Effector memory CD8-positive, alpha-beta T cell (primary cell): Measurements from ENCODE around the gene ARFGAP2.
"Not testable (repeated sequence)": the region's sequence is repeated elsewhere in the genome, so short reads cannot be mapped to it uniquely, and the experiment has no call there.

Experiments
- ATAC-seq: fragments of 150-1000 bp; cut with Tn5 transposase; replicated peaks from 2 replicates; pipeline ENCODE4 v1.10.0; 2021; ENCODE audit warnings: mild to moderate bottlenecking, moderate library complexity
- DNase-seq, 3 experiments: peaks; one replicate each; pipeline ENCODE4 v3.0.0; 2021
- H3K27ac Mint-ChIP-seq, 2 donors: one replicate each; pipeline ENCODE4 v1.8.0; 2022; ENCODE audit warnings: mild to moderate bottlenecking in 2 of 2, mixed read lengths in 2 of 2, moderate library complexity in 2 of 2
- H3K27me3 Mint-ChIP-seq, 2 donors: one replicate each; pipeline ENCODE4 v1.8.0; 2022; ENCODE audit warnings: mixed read lengths in 2 of 2
- H3K36me3 Mint-ChIP-seq: one replicate; pipeline ENCODE4 v1.8.0; 2022; ENCODE audit warnings: mild to moderate bottlenecking, moderate library complexity, mixed read lengths; ENCODE audit not compliant: insufficient read depth
- H3K4me1 Mint-ChIP-seq, 2 donors: one replicate each; pipeline ENCODE4 v1.8.0; 2022; ENCODE audit warnings: low read depth in 2 of 2, mixed read lengths in 2 of 2
- H3K4me3 Mint-ChIP-seq, 2 donors: one replicate each; pipeline ENCODE4 v1.8.0; 2022; ENCODE audit warnings: mild to moderate bottlenecking in 2 of 2, mixed read lengths in 2 of 2, moderate library complexity in 2 of 2
- H3K9me3 Mint-ChIP-seq, 2 donors: one replicate each; pipeline ENCODE4 v1.8.0; 2022; ENCODE audit warnings: mixed read lengths in 2 of 2

ARFGAP2 gene

DNA sequence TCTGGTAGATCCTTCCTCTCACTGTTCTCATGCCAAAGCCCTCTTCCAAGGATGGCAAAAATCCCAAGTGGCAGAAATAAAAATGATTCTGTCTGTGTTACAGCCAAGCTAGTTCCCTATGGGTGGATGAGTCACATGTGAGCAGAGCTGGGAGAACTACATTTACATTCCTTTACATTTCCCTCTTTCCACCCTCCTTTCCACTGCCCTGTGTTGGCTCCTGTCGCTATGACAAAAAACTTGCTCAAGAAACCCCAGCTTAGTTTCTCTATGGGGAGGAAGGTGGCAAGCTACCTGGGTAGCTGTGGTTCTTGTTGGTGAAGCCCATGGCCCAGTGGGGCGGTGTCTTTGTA, 27.9 kb upstream of the ARFGAP2 start:
- Mint-ChIP-seq H3K9me3 (no peaks in the 10 kb centered on the region), H3K4me3 (no peak overlapping the region), H3K27ac (no peak overlapping the region), H3K27me3 (no peaks in the 10 kb centered on the region), H3K4me1 (no peaks in the 10 kb centered on the region), H3K36me3 (peaks cover 3% of the 10 kb centered on the region)
- DNase-seq (no peak), ATAC-seq (no peak)

DNA sequence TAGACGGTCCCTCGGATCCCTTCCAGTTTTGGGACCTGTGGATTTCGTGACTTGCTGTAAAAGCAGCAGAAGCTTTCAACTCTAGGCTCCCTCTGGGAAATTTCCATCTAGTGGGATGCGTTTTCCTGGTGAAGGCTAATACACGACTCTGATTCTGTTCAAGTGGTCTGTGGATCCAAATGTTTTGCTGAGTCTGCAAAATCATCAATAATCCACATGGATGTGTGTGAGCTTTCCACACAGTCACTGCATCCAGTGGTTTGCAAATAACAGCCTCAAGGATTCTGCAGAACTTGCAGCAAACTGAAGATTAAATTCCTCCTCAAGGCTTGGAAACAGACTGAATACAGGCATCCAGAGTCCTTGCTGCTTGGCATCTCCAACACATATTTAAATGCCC, 25.9 kb upstream of the ARFGAP2 start:
- H3K4me3 Mint-ChIP-seq: no peak overlapping the region
- DNase-seq (no peak), ATAC-seq (no peak)
- H3K9me3 Mint-ChIP-seq: no peaks in the 10 kb centered on the region
- no peak overlapping the region for H3K27ac Mint-ChIP-seq
- peaks cover 3% of the 10 kb centered on the region for H3K36me3 Mint-ChIP-seq
- H3K4me1 Mint-ChIP-seq: no peaks in the 10 kb centered on the region
- H3K27me3 Mint-ChIP-seq: peaks cover 0 to 7% of the 10 kb centered on the region in 2 donors

DNA sequence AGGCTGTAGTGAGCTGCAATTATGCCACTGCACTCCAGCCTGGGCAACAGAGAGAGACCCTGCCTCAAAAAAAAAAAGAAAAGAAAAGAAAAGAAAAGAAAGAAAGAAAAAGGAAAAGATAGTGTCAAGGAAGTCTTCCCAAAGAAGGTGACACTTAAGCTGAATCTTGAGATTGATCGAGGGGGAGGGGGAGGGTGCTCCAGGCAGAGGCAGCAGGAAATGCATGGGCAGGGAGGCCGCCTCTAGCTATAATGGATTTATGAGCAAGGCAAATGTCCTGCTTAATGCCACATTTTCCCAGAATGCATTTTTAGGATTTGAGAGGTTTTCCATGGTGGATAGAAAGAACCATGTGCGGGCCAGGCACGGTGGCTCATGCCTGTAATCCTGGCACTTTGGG, 24.3 kb upstream of the ARFGAP2 start:
- H3K4me1 Mint-ChIP-seq: no peaks in the 10 kb centered on the region
- peaks cover 3% of the 10 kb centered on the region for H3K36me3 Mint-ChIP-seq
- no peak overlapping the region for H3K4me3 Mint-ChIP-seq
- peaks cover 7 to 9% of the 10 kb centered on the region in 2 donors for H3K27me3 Mint-ChIP-seq
- H3K9me3 Mint-ChIP-seq: no peaks in the 10 kb centered on the region
- no peak overlapping the region for H3K27ac Mint-ChIP-seq
- ATAC-seq (no peak), DNase-seq (no peak)

DNA sequence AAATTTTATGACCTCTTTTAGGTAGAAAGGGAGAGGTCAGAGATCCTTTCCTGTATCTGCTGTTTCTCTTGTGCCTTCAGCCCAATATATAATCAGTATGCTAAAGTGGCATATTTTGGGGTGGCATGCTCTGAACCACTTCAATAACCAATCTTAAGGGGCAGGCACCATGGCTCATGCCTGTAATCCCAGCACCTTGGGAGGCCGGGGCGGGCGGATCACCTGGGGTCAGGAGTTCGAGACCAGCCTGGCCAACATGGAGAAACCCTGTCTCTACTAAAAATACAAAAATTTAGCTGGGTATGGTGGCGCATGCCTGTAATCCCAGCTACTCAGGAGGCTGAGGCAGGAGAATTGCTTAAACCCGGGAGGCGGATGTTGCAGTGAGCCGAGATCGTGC, 21.5 kb upstream of the ARFGAP2 start:
- H3K36me3 Mint-ChIP-seq, DNase-seq, H3K9me3 Mint-ChIP-seq, ATAC-seq, H3K4me3 Mint-ChIP-seq, H3K4me1 Mint-ChIP-seq: not testable (repeated sequence)
- Mint-ChIP-seq H3K27ac (peak overlapping the region in 1 of 2 donors; percentile 51), H3K27me3 (peaks cover 7 to 27% of the 10 kb centered on the region in 2 donors)

DNA sequence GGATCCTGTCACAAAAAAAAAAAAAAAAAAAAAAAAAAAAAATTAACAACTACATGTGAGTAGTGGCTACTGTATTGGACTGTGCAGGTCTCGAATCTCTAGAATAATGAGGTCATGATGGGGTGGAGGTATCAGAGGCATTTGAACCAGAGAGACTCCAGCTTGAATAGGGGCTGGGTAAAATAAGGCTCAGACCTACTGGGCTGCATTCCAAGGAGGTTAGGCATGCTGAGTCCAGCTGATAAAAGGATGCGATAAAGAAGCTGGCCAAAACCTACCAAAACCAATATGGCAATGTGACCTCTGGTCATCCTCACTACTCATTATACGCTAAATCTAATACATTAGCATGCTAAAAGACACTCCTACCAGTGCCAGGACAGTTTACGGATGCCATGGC, 15.4 kb upstream of the ARFGAP2 start:
- Mint-ChIP-seq H3K4me3 (no peak overlapping the region), H3K27me3 (peaks cover 6 to 53% of the 10 kb centered on the region in 2 donors), H3K4me1 (peaks cover 1 to 2% of the 10 kb centered on the region in 2 donors)

DNA sequence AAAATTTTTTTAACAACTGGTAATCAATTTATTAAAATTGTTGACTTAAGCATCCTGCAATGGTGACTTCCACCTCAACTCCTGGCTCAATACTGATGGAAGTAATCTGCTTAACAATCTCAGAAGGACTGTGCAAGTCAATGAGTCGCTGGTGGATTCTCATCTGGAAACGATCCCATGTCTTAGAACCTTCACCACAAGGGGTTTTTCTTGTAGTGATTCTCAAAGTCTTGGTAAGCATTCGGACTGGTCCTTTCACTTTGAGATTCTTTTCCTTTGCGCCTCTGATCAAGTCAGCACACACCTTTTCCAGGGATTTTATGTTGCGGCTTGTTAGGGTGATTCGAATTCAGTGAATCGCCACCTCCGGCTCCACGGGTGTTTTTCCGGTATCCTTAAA, 14.5 kb upstream of the ARFGAP2 start:
- H3K9me3 Mint-ChIP-seq, ATAC-seq, H3K27ac Mint-ChIP-seq, H3K4me1 Mint-ChIP-seq, H3K4me3 Mint-ChIP-seq, DNase-seq, H3K36me3 Mint-ChIP-seq: not testable (repeated sequence)
- peaks cover 6 to 52% of the 10 kb centered on the region in 2 donors for H3K27me3 Mint-ChIP-seq

More for the DNA sequence above, 15.4 kb upstream of the ARFGAP2 start:
- Mint-ChIP-seq H3K36me3 (peaks cover 2% of the 10 kb centered on the region), H3K27ac (no peak overlapping the region), H3K9me3 (no peaks in the 10 kb centered on the region)
- ATAC-seq (no peak), DNase-seq (no peak)

DNA sequence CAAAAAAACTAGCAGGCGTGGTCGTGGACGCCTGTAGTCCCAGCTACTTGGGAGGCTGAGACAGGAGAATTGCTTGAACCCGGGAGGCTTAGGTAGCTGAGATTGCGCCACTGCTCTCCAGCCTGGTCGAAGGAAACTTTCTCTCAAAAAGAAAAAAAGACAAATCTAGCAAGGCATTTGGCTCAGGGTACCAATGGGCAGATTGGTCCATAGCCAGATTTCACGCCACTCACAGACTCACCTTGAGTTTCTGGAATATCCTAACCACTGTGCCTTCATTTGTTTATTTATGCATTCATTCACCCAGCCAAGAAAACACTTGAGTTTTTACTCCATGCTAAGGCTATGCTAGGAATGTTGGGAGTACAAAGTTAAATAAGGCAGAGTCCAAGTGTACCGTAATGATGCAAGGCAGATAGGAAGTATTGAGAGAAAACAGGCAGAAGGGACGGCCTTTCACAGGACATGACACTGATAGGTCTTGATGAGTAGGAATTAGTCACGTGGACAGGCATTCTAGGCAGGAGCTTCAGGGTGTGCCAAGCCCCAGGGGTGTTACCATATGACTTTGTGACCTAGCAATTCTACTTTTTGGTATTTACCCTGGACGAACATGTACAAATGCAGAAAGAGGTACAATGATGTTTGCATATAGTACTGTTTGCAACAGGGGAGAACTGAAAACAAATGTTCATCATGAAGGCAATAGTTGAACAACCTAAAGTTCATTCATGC, 12.6 kb upstream of the ARFGAP2 start:
- Mint-ChIP-seq H3K36me3 (peaks cover 7% of the 10 kb centered on the region), H3K4me3 (no peak overlapping the region), H3K4me1 (peaks cover 4% of the 10 kb centered on the region in 2 donors), H3K9me3 (no peaks in the 10 kb centered on the region), H3K27ac (no peak overlapping the region), H3K27me3 (peaks cover 12 to 39% of the 10 kb centered on the region in 2 donors)
- no peak for DNase-seq
- no peak for ATAC-seq

DNA sequence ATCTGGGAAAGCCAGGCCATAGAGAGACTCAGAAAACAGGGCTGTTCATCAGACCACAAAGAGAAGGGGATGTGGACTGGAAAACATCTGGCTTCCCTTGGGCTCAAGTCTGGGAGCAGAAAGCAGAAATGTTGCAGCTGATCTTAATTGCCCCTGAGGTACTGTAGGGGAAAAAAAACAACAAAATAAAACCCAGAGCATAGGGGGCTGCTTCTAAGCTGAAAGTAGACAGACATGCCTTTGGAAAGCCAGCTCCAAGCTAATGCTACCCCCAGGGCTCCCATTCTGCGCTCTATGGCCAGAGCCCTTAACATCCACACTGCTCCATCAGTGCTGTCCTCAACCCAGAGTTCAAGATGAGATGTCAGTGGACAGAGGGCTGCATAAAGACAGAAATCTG, 11.6 kb upstream of the ARFGAP2 start:
- H3K9me3 Mint-ChIP-seq: no peaks in the 10 kb centered on the region
- H3K4me1 Mint-ChIP-seq: peaks cover 4% of the 10 kb centered on the region in 2 donors
- no peak overlapping the region for H3K27ac Mint-ChIP-seq
- ATAC-seq: no peak
- H3K27me3 Mint-ChIP-seq: peaks cover 22 to 49% of the 10 kb centered on the region in 2 donors
- H3K4me3 Mint-ChIP-seq: no peak overlapping the region
- no peak for DNase-seq
- peaks cover 7% of the 10 kb centered on the region for H3K36me3 Mint-ChIP-seq

DNA sequence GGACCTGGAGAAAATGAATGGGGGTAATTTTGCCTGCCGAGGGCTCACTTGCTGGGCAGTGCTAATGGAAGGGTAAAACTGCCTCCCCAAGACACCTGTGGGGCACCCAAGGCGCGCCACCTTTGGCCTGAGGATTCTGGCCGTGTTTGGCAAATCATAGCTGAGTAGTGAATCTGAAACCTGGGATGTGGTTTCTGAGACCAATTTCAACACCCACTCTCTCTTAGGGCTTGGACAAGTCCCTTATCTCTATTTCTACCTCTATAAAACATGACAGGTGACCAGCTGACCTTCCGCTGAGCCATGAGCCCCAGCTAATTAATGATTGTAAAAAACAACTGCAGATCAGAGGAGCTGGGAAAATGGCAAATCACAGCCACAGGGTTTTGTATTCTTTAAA, 11.0 kb upstream of the ARFGAP2 start:
- DNase-seq (no peak), ATAC-seq (no peak)
- Mint-ChIP-seq H3K9me3 (no peaks in the 10 kb centered on the region), H3K36me3 (peaks cover 7% of the 10 kb centered on the region), H3K4me3 (peak overlapping the region; percentile 6 to 74), H3K27me3 (peaks cover 23 to 53% of the 10 kb centered on the region in 2 donors), H3K4me1 (peaks cover 4% of the 10 kb centered on the region in 2 donors), H3K27ac (no peak overlapping the region)

DNA sequence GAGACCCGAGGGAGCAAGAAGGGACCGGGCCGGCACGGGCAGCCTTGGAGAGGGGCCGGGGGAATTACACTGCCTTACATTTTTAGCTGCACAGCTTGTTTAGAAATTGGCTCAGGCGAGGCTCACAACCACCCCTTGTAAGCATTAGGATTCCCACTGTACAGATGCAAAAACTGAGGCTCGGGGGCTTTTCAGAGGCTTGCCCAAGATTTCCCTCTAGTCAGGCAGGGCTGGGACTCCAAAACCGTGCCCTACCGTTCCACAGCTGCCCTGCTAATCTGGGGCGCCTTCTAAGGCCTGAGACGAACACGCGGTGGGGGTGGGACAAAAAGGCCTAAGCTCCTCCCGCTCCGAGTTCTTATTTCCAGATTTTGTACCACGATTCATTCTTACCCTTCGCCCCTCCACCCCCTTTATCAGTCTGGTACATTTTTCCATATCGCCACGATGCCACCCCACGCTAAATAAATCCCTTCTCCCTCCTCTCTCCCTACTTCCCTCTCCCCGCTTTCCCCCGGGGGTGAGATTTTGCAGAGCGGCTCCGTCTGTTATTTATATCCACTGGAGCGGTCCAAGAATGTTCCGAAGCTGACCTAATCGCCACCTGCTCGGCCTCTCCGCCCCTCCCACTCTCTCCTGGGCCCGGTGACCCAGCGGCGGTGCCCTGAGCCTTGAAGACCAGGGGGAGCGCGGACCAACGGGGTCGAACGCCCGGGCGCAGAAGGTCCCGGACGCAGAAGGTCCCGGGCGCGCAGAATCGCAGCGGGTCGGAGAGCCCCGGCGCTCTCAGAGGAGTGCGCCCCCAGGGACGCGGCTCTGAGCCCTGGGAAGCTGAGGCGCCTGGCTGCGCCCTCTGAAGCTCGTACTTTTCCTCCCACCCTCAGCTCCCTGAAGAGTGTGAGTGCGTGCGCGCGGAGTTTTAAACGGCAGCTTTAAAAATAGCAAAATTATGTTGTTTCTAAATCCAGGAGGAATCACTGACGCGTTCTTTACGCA, 10.3 kb upstream of the ARFGAP2 start:
- H3K9me3 Mint-ChIP-seq: no peaks in the 10 kb centered on the region
- H3K4me3 Mint-ChIP-seq: peak overlapping the region; percentile 74 to 77
- DNase-seq (peak; percentile 29 to 36 (median 35)), ATAC-seq (peak; percentile 69)
- peaks cover 7% of the 10 kb centered on the region for H3K36me3 Mint-ChIP-seq
- peaks cover 4% of the 10 kb centered on the region in 2 donors for H3K4me1 Mint-ChIP-seq
- no peak overlapping the region for H3K27ac Mint-ChIP-seq
- peaks cover 23 to 59% of the 10 kb centered on the region in 2 donors for H3K27me3 Mint-ChIP-seq

DNA sequence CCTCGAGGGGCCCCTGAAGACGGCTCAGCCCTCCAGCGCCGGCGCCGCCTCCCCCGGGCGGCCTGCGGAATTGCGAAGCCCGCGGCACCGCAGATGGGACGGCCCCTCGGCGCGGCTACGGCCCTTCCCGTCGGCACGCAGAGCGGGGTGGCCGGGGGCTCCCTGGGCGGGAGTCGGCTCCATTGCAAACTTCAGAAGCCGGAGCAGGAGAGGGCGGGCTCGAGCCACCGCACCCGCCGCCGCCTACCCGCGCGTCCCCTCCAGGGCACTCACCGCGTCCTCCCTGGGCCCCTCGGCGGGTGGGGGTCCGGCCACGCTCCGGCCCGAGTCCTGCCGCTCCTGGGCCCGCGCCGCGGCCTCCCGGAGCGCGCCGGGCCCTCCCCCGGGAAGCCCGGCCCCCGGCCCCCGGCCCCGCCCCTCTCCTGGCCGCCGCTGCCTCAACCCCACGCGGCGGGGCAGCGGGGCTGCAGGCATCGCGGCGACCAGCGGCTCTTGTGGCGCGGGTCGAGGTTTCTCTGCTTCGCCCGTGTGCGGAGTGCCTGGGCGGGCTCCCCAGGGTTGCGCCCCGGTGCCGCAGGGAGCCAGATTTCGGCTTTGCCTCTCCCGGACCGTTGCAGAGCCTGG, 9.5 kb upstream of the ARFGAP2 start, which contains the start of gene PACSIN3:
Gene PACSIN3, minus strand, starts transcription at position 359 of the 624 bp plus-strand sequence. CDS start 3,707 bp downstream, outside the sequence.
- DNase-seq (peak in 1 of 3 experiments; percentile 21), ATAC-seq (peak; percentile 74)
- no peaks in the 10 kb centered on the region for H3K9me3 Mint-ChIP-seq
- H3K4me1 Mint-ChIP-seq: peaks cover 4% of the 10 kb centered on the region in 2 donors
- peaks cover 23 to 52% of the 10 kb centered on the region in 2 donors for H3K27me3 Mint-ChIP-seq
- no peak within 1 kb of the TSS for H3K27ac Mint-ChIP-seq
- H3K4me3 Mint-ChIP-seq: peak within 1 kb of the TSS; percentile 74 to 77
- H3K36me3 Mint-ChIP-seq: peaks cover 7% of the 10 kb centered on the region

DNA sequence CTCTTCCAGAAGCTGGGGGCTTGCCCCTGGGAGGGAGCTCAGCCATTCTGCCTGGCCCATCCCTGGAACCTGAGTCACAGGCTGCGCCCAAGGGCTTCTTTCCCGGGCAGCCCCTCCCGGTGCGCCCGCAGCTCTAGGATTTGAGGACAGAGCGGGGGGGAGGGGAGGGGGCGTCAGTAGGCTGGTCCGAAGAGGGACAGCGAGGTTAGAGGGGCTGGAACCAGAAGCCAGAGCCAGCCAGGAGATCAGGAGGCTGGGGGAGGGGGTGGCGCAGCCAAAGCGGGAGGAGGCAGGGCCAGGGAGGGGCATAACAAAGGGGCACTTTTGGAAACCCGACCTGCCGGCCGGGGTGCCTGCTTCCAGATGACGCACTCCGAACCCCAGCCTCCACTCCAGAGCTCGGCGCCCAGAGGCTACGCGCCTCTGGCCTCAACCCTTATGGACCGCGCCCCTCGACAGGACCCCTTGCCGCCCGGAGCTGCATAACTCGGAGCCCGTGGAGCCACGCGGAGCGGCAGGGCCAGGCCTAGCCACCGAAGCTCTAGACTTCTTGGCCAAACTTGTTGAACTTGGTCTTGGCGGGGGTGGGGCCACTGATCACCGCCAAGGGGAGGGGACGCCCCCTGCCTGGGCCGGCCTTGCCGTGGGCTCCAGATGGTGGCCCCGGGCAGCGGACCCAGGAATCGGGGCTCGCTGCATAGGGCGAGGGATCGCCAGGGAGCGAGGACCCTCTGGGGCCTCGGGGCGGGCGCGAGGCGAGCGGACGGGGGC, 8.8 kb upstream of the ARFGAP2 start:
- Mint-ChIP-seq H3K4me3 (peak overlapping the region; percentile 48 to 56), H3K27me3 (peaks cover 23 to 49% of the 10 kb centered on the region in 2 donors), H3K4me1 (peaks cover 4% of the 10 kb centered on the region in 2 donors), H3K9me3 (no peaks in the 10 kb centered on the region), H3K36me3 (peaks cover 7% of the 10 kb centered on the region), H3K27ac (no peak overlapping the region)
- DNase-seq (no peak), ATAC-seq (no peak)
